Heart right ventricle (tissue), 16 donors: Measurements from ENCODE around the gene HSPA2. TPM values are rescaled to one million over a fixed set of nuclear protein-coding genes. Genes with fewer than 3 reads are reported as not detected.

Experiments
- ATAC-seq, 8 donors: fragments of 200-7000 bp; cut with Tn5 transposase; one replicate each; pipeline ENCODE4 v1.9.1; 2020; ENCODE audit warnings: mild to moderate bottlenecking in 8 of 8, moderate library complexity in 8 of 8, moderate number of reproducible peaks in 1 of 8
- DNase-seq, 2 donors: peaks; one replicate each; pipeline ENCODE4 v3.0.0-alpha.2; 2020
- H3K27ac ChIP-seq, 10 donors: fragments of 200-600 bp; sonication (generic) in 2 of 10; one replicate each; pipeline versions ENCODE4 v1.5.0 to v1.8.0; 2020 to 2022; ENCODE audit warnings: mild to moderate bottlenecking in 3 of 10
- H3K27me3 ChIP-seq, 7 donors: fragments of 200-600 bp; one replicate each; pipeline ENCODE4 v1.8.0; 2021 to 2022; ENCODE audit warnings: mild to moderate bottlenecking in 2 of 7
- H3K36me3 ChIP-seq, 9 donors: fragments of 200-600 bp; sonication (generic) in 1 of 9; one replicate each; pipeline versions ENCODE4 v1.5.0 to v1.8.0; 2020 to 2022; ENCODE audit warnings: mild to moderate bottlenecking in 2 of 9
- H3K4me1 ChIP-seq, 9 donors: fragments of 200-600 bp; sonication (generic) in 1 of 9; one replicate each; pipeline versions ENCODE4 v1.5.0 to v1.8.0; 2020 to 2022; ENCODE audit warnings: mild to moderate bottlenecking in 4 of 9
- H3K4me3 ChIP-seq, 10 donors: fragments of 200-600 bp; sonication (generic) in 2 of 10; one replicate each; pipeline versions ENCODE4 v1.5.0 to v1.8.0; 2020 to 2022; ENCODE audit warnings: mild to moderate bottlenecking in 7 of 10, moderate library complexity in 2 of 10
- H3K9me3 ChIP-seq, 11 donors: fragments of 200-600 bp in 10 of 11; sonication (generic) in 2 of 11; one replicate each; pipeline versions ENCODE4 v1.5.0 to v1.8.0; 2013 to 2022; ENCODE audit warnings: mild to moderate bottlenecking in 2 of 11, control low read depth in 1 of 11, moderate library complexity in 1 of 11
- CTCF ChIP-seq, 9 donors: fragments of 200-600 bp; sonication (generic) in 2 of 9; IDR thresholded peaks; one replicate each; pipeline versions ENCODE4 v1.5.0 to v1.8.0; 2021 to 2022; ENCODE audit warnings: antibody characterized with exemption in 9 of 9, mild to moderate bottlenecking in 5 of 9, moderate library complexity in 1 of 9
- WGBS, 2 donors: extraction: QIAGEN DNeasy Blood & Tissue Kit; methylation state at CpG; one replicate each; pipeline ENCODE4 v1.1.7; 2013; ENCODE audit warnings: inconsistent platforms in 1 of 2; 5-methylcytosine and 5-hydroxymethylcytosine counted together
- intact Hi-C, 10 donors: fragments of 100-400 bp; cut with DNase I; formaldehyde crosslinking; loops; one replicate each; pipeline versions ENCODE4 v1.11.1 to v1.14.2; 2022
- polyA plus RNA-seq, 2 donors: library from polyadenylated mRNA; stranded (reverse); fragments of 200-250 nt; gene quantifications; one replicate each; pipeline ENCODE4 v1.2.3, GENCODE V29; 2013
- total RNA-seq, 10 donors: library from RNA; stranded (reverse); fragmentation: NEBNext Ultra II Directional in 3 of 10; extraction: Animal tissue kit (Norgen Biotek cat#: 25700) in 3 of 10; gene quantifications; one replicate each; pipeline versions ENCODE4 v1.2.1 to v1.2.4, GENCODE V29; 2021 to 2023
- donor health status: Arrhythmogenic right ventricular cardiomyopathy.
- donor health status: ischemic (EF 13 %, LVEDD 7.1; RV severe dilation, severe dysfunction).
- donor health status: healthy with polysubstance abuse.
- donor health status: DM: no; HTN: yes; CAD: no.
- donor health status: DM: no; HTN: no; CAD: no.
- donor health status: ischemic (EF 25% LVEDD 6.9; RV normal size, moderate dysfunction).
- donor health status: ischemic (EF 25% LVEDD 5.7; RV mildly dilated, moderate dysfunction).
- donor health status: healthy.
- donor health status: DM: yes; HTN: yes; CAD: no.
- donor health status: Ischemic cardiomyopathy.
- donor health status: ischemic (EF 35%, LVEDD 5.7; RV mildly dilated, moderate dysfunction).
- donor health status: nonischemic (EF 11% LVEDD 7.7; RV severe dilation, severe dysfunction).
- donor health status: DM: yes; HTN: yes; CAD: no.
- donor health status: PGD.
- donor health status: ischemic (EF 29% LVEDD 5.4; RV normal size, mild dysfunction).
- donor health status: nonischemic (EF 23%, LVEDD 6.1; RV moderate dilation, normal function).

HSPA2 gene
- total and polyA plus RNA-seq, 12 donors = 2.6 to 77.6 (median 29.9) TPM

- Histone ChIP-seq H3K27ac (no peak overlapping the region), H3K4me1 (peaks cover 0 to 35% (median 16%) of the 10 kb centered on the region in 9 donors), H3K27me3 (peaks cover 0 to 60% (median 8%) of the 10 kb centered on the region in 7 donors), H3K36me3 (no peaks in the 10 kb centered on the region), H3K4me3 (no peak overlapping the region), H3K9me3 (peaks cover 0 to 13% (median 0%) of the 10 kb centered on the region in 11 donors)
- 76 to 89% methylated on average over 5 of the region's 5 CpGs for WGBS, 2 donors
- DNase-seq (no peak), ATAC-seq (no peak)
- no peak for TF ChIP-seq CTCF (IDR thresholded peaks at IDR 0.05)
- intact Hi-C loops = loop anchor here in 4 of 10 donors (5.0 to 10.0 kb wide), 3 partner anchors 90 to 230 kb away; no protein-coding TSS in a partner anchor
These were observed 4.2 kb downstream of the HSPA2 start for GRCh38 chr14:64544607-64545312.

- no peak for ATAC-seq
- no peak for TF ChIP-seq CTCF (IDR thresholded peaks at IDR 0.05)
- no peaks in the 10 kb centered on the region for H3K9me3 ChIP-seq
- H3K27ac ChIP-seq = no peak overlapping the region
- peaks cover 0 to 19% (median 13%) of the 10 kb centered on the region in 9 donors for H3K4me1 ChIP-seq
- H3K27me3 ChIP-seq = peaks cover 0 to 46% (median 6%) of the 10 kb centered on the region in 7 donors
- H3K36me3 ChIP-seq = no peaks in the 10 kb centered on the region
- 96 to 100% methylated on average over 1 of the region's 1 CpG for WGBS, 2 donors
- intact Hi-C loops = loop anchor here in 3 of 10 donors (10.0 kb wide), 2 partner anchors 86 to 226 kb away; no protein-coding TSS in a partner anchor
- DNase-seq = no peak
- H3K4me3 ChIP-seq = no peak overlapping the region
These were observed 8.5 kb downstream of the HSPA2 start for GRCh38 chr14:64549016-64549415.

- Histone ChIP-seq H3K4me3 (peak within 1 kb of the TSS in 9 of 10 donors; percentile 15 to 60 (median 50)), H3K27ac (peak within 1 kb of the TSS in 1 of 10 donors; percentile 19), H3K4me1 (peaks cover 0 to 15% (median 13%) of the 10 kb centered on the region in 9 donors), H3K9me3 (no peaks in the 10 kb centered on the region), H3K36me3 (no peaks in the 10 kb centered on the region), H3K27me3 (peaks cover 0 to 38% (median 6%) of the 10 kb centered on the region in 7 donors)
- WGBS, 2 donors = 8 to 9% methylated on average over 54 of the region's 54 CpGs
- TF ChIP-seq CTCF (IDR thresholded peaks at IDR 0.05) = no peak
- intact Hi-C loops = loop anchor here in 3 of 10 donors (10.0 kb wide), 2 partner anchors 85 to 225 kb away; no protein-coding TSS in a partner anchor
- ATAC-seq = peak; percentile 75 to 96 (median 92)
- peak in 1 of 2 donors; percentile 61 for DNase-seq
These were observed 9.5 kb downstream of the HSPA2 start, which contains the start of gene PPP1R36 for GRCh38 chr14:64549791-64550620. TSS of gene PPP1R36 (plus strand) at chr14:64549961. CDS start at chr14:64549998, 37 bp downstream.
